Liver (tissue), 3 donors: Measurements from ENCODE around the gene RAE1.

Experiments
- ATF3 ChIP-seq: IDR thresholded peaks from 2 replicates; pipeline ENCODE4 v1.6.1; 2016; ENCODE audit warnings: antibody characterized with exemption
- CTCF ChIP-seq: fragments of 150-350 bp; IDR thresholded peaks from 2 replicates; pipeline ENCODE4 v1.5.1; 2017; ENCODE audit warnings: improper control_type of control experiment, low read depth, low read length; ENCODE audit not compliant: missing input control
- FOXA1 ChIP-seq: IDR thresholded peaks from 2 replicates; pipeline ENCODE4 v1.6.1; 2016; ENCODE audit warnings: antibody characterized with exemption
- MAX ChIP-seq: IDR thresholded peaks from 2 replicates; pipeline ENCODE4 v1.6.1; 2016; ENCODE audit warnings: antibody characterized with exemption
- REST ChIP-seq: IDR thresholded peaks from 2 replicates; pipeline ENCODE4 v1.6.1; 2016; ENCODE audit warnings: antibody characterized with exemption, mild to moderate bottlenecking
- RXRA ChIP-seq, 2 donors: IDR thresholded peaks; 2 replicates each; pipeline ENCODE4 v1.6.1; 2017 to 2018; ENCODE audit warnings: antibody characterized with exemption in 2 of 2, mild to moderate bottlenecking in 1 of 2
- TAF1 ChIP-seq: conservative IDR thresholded peaks from 2 replicates; pipeline ENCODE4 v1.6.1; 2016; ENCODE audit warnings: antibody characterized with exemption, mild to moderate bottlenecking
- YY1 ChIP-seq: IDR thresholded peaks from 2 replicates; pipeline ENCODE4 v1.6.1; 2016; ENCODE audit warnings: antibody characterized with exemption, mild to moderate bottlenecking
- ZBTB33 ChIP-seq: IDR thresholded peaks from 2 replicates; pipeline ENCODE4 v1.6.1; 2016; ENCODE audit warnings: antibody characterized with exemption
- donor health status: healthy.
- donor health status: healthy.

- TF ChIP-seq CTCF (no peak), ATF3 (no peak), MAX (no peak), ZBTB33 (no peak), TAF1 (no peak), FOXA1 (no peak), RXRA (IDR thresholded peaks at IDR 0.05) (no peak), YY1 (no peak), REST (no peak)
These were observed 24.2 kb upstream of the RAE1 start for GRCh38 chr20:57326667-57327455.
